HepG2 (cell line): ENCODE measurements around the gene PEX3. TPM values are rescaled to one million over a fixed set of nuclear protein-coding genes. Genes with fewer than 3 reads are reported as not detected.

Source experiments
- ATF2 ChIP-seq: sonication (generic); formaldehyde crosslinking; IDR thresholded peaks from 2 replicates; pipeline ENCODE4 v1.4.0; 2020; ENCODE audit warnings: missing genetic modification reagents
- ATF3 ChIP-seq: sonication (generic); formaldehyde crosslinking; IDR thresholded peaks from 2 replicates; pipeline ENCODE4 v1.4.0; 2020; ENCODE audit warnings: missing genetic modification reagents
- MAF1 ChIP-seq: sonication (generic); formaldehyde crosslinking; IDR thresholded peaks from 2 replicates; pipeline ENCODE4 v1.5.0; 2020; ENCODE audit warnings: missing genetic modification reagents, borderline replicate concordance
- MTERF4 ChIP-seq: sonication (generic); formaldehyde crosslinking; IDR thresholded peaks from 2 replicates; pipeline ENCODE4 v1.8.0; 2023; ENCODE audit warnings: mild to moderate bottlenecking, missing genetic modification reagents
- PRPF4 ChIP-seq: fragments of 200-400 bp; formaldehyde crosslinking; IDR thresholded peaks from 2 replicates; pipeline ENCODE4 v1.6.1; 2016; ENCODE audit warnings: low read length, low read depth; ENCODE audit not compliant: poor library complexity, severe bottlenecking
- RELA ChIP-seq: sonication (generic); formaldehyde crosslinking; IDR thresholded peaks from 2 replicates; pipeline ENCODE4 v1.4.0; 2020; ENCODE audit warnings: missing genetic modification reagents
- TFAP4 ChIP-seq: sonication (generic); IDR thresholded peaks from 2 replicates; pipeline ENCODE4 v1.6.1; 2016; ENCODE audit warnings: low read depth, borderline replicate concordance
- U2AF2 ChIP-seq: fragments of 200-400 bp; formaldehyde crosslinking; IDR thresholded peaks from 2 replicates; pipeline ENCODE4 v1.6.1; 2017; ENCODE audit warnings: low read depth, mild to moderate bottlenecking, low read length
- ZBED4 ChIP-seq: sonication (generic); formaldehyde crosslinking; IDR thresholded peaks from 2 replicates; pipeline ENCODE4 v1.4.0; 2020; ENCODE audit warnings: missing genetic modification reagents, borderline replicate concordance
- ZIK1 ChIP-seq: sonication (generic); formaldehyde crosslinking; IDR thresholded peaks from 2 replicates; pipeline ENCODE4 v1.5.0; 2020; ENCODE audit warnings: mild to moderate bottlenecking, low read depth, missing genetic modification reagents, borderline replicate concordance
- ZNF124 ChIP-seq: sonication (generic); formaldehyde crosslinking; IDR thresholded peaks from 2 replicates; pipeline ENCODE4 v1.4.0; 2020; ENCODE audit warnings: missing genetic modification reagents
- ZNF281 ChIP-seq: sonication (generic); formaldehyde crosslinking; IDR thresholded peaks from 2 replicates; pipeline ENCODE4 v1.4.0; 2020; ENCODE audit warnings: missing genetic modification reagents, borderline replicate concordance
- ZNF33A ChIP-seq: sonication (generic); formaldehyde crosslinking; IDR thresholded peaks from 2 replicates; pipeline ENCODE4 v1.5.1; 2020; ENCODE audit warnings: missing genetic modification reagents, mild to moderate bottlenecking, moderate library complexity, borderline replicate concordance
- ZNF549 ChIP-seq: sonication (generic); formaldehyde crosslinking; IDR thresholded peaks from 2 replicates; pipeline ENCODE4 v1.5.0; 2020; ENCODE audit warnings: missing genetic modification reagents
- ZNF713 ChIP-seq: sonication (generic); formaldehyde crosslinking; IDR thresholded peaks from 2 replicates; pipeline ENCODE4 v1.4.0; 2020; ENCODE audit warnings: mild to moderate bottlenecking, missing genetic modification reagents
- ZNF720 ChIP-seq: sonication (generic); formaldehyde crosslinking; IDR thresholded peaks from 2 replicates; pipeline ENCODE4 v1.4.0; 2020; ENCODE audit warnings: missing genetic modification reagents
- ZNF724P ChIP-seq: sonication (generic); formaldehyde crosslinking; IDR thresholded peaks from 2 replicates; pipeline ENCODE4 v1.8.0; 2022; ENCODE audit warnings: missing genetic modification reagents, borderline replicate concordance
- polyA plus RNA-seq, 8 experiments: library from polyadenylated mRNA; depleted of rRNA in 3 of 8; stranded (reverse) in 7 of 8; unstranded in 1 of 8; fragments of >200 nt; fragmentation: Illumina TruSeq in 4 of 8; extraction: Trizol in 4 of 8; gene quantifications; 2 replicates each; pipeline versions ENCODE4 v1.2.1 to v1.2.3, GENCODE V29; 2011 to 2016; ENCODE audit warnings: low read depth in 4 of 8, missing spikeins in 1 of 8, mixed read lengths in 1 of 8; ENCODE audit not compliant: insufficient read depth in 1 of 8
- total RNA-seq, 5 experiments: library from RNA; depleted of rRNA; stranded (reverse); fragments of >200 nt; fragmentation: Illumina TruSeq; extraction: Trizol; gene quantifications; 2 replicates each; pipeline ENCODE4 v1.2.3, GENCODE V29; 2016; ENCODE audit warnings: low read depth in 1 of 5

Gene PEX3
- total and polyA plus RNA-seq, 2 of the 13 experiments (the other 11 are each of a cell fraction or from before 2014, with no cell fraction given) = 30.9 to 40.8 TPM

- TF ChIP-seq ZNF549 (CRISPR knock-in tag) = no peak; the same call in 1 of the 2 replicates
- TF ChIP-seq ZNF33A (CRISPR knock-in tag) = peak; percentile 99
- peak; percentile 97 for TF ChIP-seq ATF2 (CRISPR knock-in tag)
- peak; percentile 91; the same call in 1 of the 2 replicates for TF ChIP-seq ZNF713 (CRISPR knock-in tag)
- 0 out of 2 replicates have a peak, but pooled peaks have one; percentile 33 for TF ChIP-seq U2AF2
- TF ChIP-seq ZNF720 (CRISPR knock-in tag) = peak; percentile 66; the same call in 1 of the 2 replicates
- peak; percentile 98; the same call in 1 of the 2 replicates for TF ChIP-seq ZNF724P (CRISPR knock-in tag)
- peak; percentile 97 for TF ChIP-seq MAF1 (CRISPR knock-in tag)
- peak; percentile 91; the same call in 1 of the 2 replicates for TF ChIP-seq RELA (CRISPR knock-in tag)
- TF ChIP-seq TFAP4 = peak; percentile 85
- TF ChIP-seq MTERF4 (CRISPR knock-in tag) = peak; percentile 96
- TF ChIP-seq ZIK1 = peak; percentile 87
- no peak for TF ChIP-seq ZNF281 (CRISPR knock-in tag)
- peak; percentile 96 for TF ChIP-seq ZBED4 (CRISPR knock-in tag)
- TF ChIP-seq ATF3 (CRISPR knock-in tag) = peak; percentile 88
- peak; percentile 95 for TF ChIP-seq ZNF124 (CRISPR knock-in tag)
- peak; percentile 73 for TF ChIP-seq PRPF4
These were observed at the start of gene PEX3, which contains the start of gene ADAT2 (continued) for GRCh38 chr6:143450453-143451371.
